IMR-90 (cell line): Measurements from ENCODE around the gene TM4SF20. TPM values are rescaled to one million over a fixed set of nuclear protein-coding genes. Genes with fewer than 3 reads are reported as not detected.

ENCODE experiments used
- ATAC-seq: fragments of 200-7000 bp; cut with Tn5 transposase; 2 replicates; pipeline ENCODE4 v1.9.1; 2020; ENCODE audit warnings: low read depth, mild to moderate bottlenecking, moderate library complexity
- BruUV-seq: library from RNA; stranded (reverse); fragments of 400-500 nt; replicated peaks from 2 replicates; lab custom pipeline; 2021; lab: Mats Ljungman, UMichigan
- CTCF ChIA-PET: fragments of 300-600 bp; formaldehyde crosslinking; extraction: SDS; loops from one replicate; lab custom pipeline; 2021; ENCODE audit warnings: antibody characterized with exemption; lab: Yijun Ruan, JAX
- POLR2A ChIA-PET: fragments of 300-600 bp; sonication (Branson Sonifier 250); formaldehyde crosslinking; loops from one replicate; lab custom pipeline; 2022; ENCODE audit warnings: antibody characterized with exemption; ENCODE audit not compliant: unreplicated experiment; lab: Charles Lee
- DNase-seq: peaks from one replicate; pipeline ENCODE4 v3.0.0; 2013
- H2AFZ ChIP-seq: replicated peaks from 2 replicates; pipeline ENCODE3; 2013; ENCODE audit warnings: low read length, mild to moderate bottlenecking; ENCODE audit not compliant: poor library complexity
- H2AK5ac ChIP-seq: 2 replicates; pipeline ENCODE4 v1.6.1; 2013; ENCODE audit warnings: low read depth, low read length, inconsistent platforms
- H2AK9ac ChIP-seq: replicated peaks from 2 replicates; pipeline ENCODE3; 2013; ENCODE audit warnings: mild to moderate bottlenecking, low read depth, low read length, moderate library complexity; ENCODE audit not compliant: poor library complexity
- H2BK120ac ChIP-seq: 2 replicates; pipeline ENCODE4 v1.6.1; 2013; ENCODE audit warnings: low read depth, low read length, inconsistent platforms
- H2BK15ac ChIP-seq: 3 replicates; pipeline ENCODE4 v1.6.1; 2013; ENCODE audit warnings: low read depth, low read length, inconsistent platforms
- H2BK20ac ChIP-seq: 2 replicates; pipeline ENCODE4 v1.6.1; 2013; ENCODE audit warnings: low read depth, mild to moderate bottlenecking, inconsistent platforms, low read length, moderate library complexity
- H2BK5ac ChIP-seq: 2 replicates; pipeline ENCODE4 v1.6.1; 2013; ENCODE audit warnings: mild to moderate bottlenecking, low read depth, low read length, inconsistent platforms; ENCODE audit not compliant: poor library complexity, severe bottlenecking
- H3K14ac ChIP-seq: replicated peaks from 2 replicates; pipeline ENCODE4 v1.6.1; 2013; ENCODE audit warnings: low read depth, low read length, inconsistent platforms
- H3K18ac ChIP-seq: 2 replicates; pipeline ENCODE4 v1.6.1; 2013; ENCODE audit warnings: low read depth, low read length, control low read depth
- H3K23ac ChIP-seq: 2 replicates; pipeline ENCODE4 v1.6.1; 2013; ENCODE audit warnings: low read depth, low read length, inconsistent platforms
- H3K27ac ChIP-seq: 2 replicates; pipeline ENCODE4 v1.5.1; 2013; ENCODE audit warnings: mild to moderate bottlenecking, control low read depth, low read length; ENCODE audit not compliant: insufficient read depth
- H3K27me3 ChIP-seq: 2 replicates; pipeline ENCODE4 v1.6.1; 2013; ENCODE audit warnings: low read length; ENCODE audit not compliant: control insufficient read depth, insufficient read depth
- H3K36me3 ChIP-seq: 2 replicates; pipeline ENCODE4 v1.6.1; 2013; ENCODE audit warnings: low read length, mixed read lengths; ENCODE audit not compliant: control insufficient read depth, insufficient read depth
- H3K4ac ChIP-seq: 2 replicates; pipeline ENCODE4 v1.6.1; 2013; ENCODE audit warnings: low read depth, low read length, inconsistent platforms
- H3K4me1 ChIP-seq: 2 replicates; pipeline ENCODE4 v1.6.1; 2013; ENCODE audit warnings: low read length, mixed read lengths; ENCODE audit not compliant: control insufficient read depth, insufficient read depth
- H3K4me2 ChIP-seq: 2 replicates; pipeline ENCODE4 v1.6.1; 2013; ENCODE audit warnings: low read depth, mild to moderate bottlenecking, control low read depth, low read length, moderate library complexity
- H3K4me3 ChIP-seq: 2 replicates; pipeline ENCODE4 v1.5.1; 2013; ENCODE audit warnings: low read depth, mild to moderate bottlenecking, control low read depth, low read length, moderate library complexity; ENCODE audit not compliant: insufficient read depth
- H3K56ac ChIP-seq: 2 replicates; pipeline ENCODE4 v1.6.1; 2013; ENCODE audit warnings: low read length, inconsistent platforms; ENCODE audit not compliant: insufficient read depth; ENCODE audit errors: extremely low read depth
- H3K79me1 ChIP-seq, 2 experiments: 2 replicates each; pipeline ENCODE4 v1.6.1; 2013; ENCODE audit warnings: low read length in 2 of 2, inconsistent platforms in 1 of 2, low read depth in 1 of 2
- H3K9ac ChIP-seq: 2 replicates; pipeline ENCODE4 v1.6.1; 2013; ENCODE audit warnings: low read depth, low read length, control low read depth
- H3K9me1 ChIP-seq: 2 replicates; pipeline ENCODE4 v1.6.1; 2013; ENCODE audit warnings: low read length, inconsistent platforms; ENCODE audit not compliant: insufficient read depth
- H3K9me3 ChIP-seq: 2 replicates; pipeline ENCODE4 v1.6.1; 2013; ENCODE audit warnings: low read length; ENCODE audit not compliant: control insufficient read depth, insufficient read depth
- H4K20me1 ChIP-seq: 2 replicates; pipeline ENCODE4 v1.6.1; 2013; ENCODE audit warnings: low read length, inconsistent platforms; ENCODE audit not compliant: insufficient read depth
- H4K5ac ChIP-seq: 2 replicates; pipeline ENCODE4 v1.6.1; 2013; ENCODE audit warnings: mild to moderate bottlenecking, low read depth, low read length, control low read depth
- H4K8ac ChIP-seq, 2 experiments: 2 replicates each; pipeline ENCODE4 v1.6.1; 2013; ENCODE audit warnings: low read depth in 2 of 2, low read length in 2 of 2, control low read depth in 1 of 2, inconsistent platforms in 1 of 2
- H4K91ac ChIP-seq: 2 replicates; pipeline ENCODE4 v1.6.1; 2013; ENCODE audit warnings: low read depth, low read length, inconsistent platforms; ENCODE audit not compliant: insufficient read depth
- BHLHE40 ChIP-seq: fragments of 150-350 bp; IDR thresholded peaks from 2 replicates; pipeline ENCODE4 v1.6.1; 2016; ENCODE audit warnings: mild to moderate bottlenecking, low read depth, low read length
- CEBPB ChIP-seq: IDR thresholded peaks from 2 replicates; pipeline ENCODE4 v1.6.1; 2012; ENCODE audit warnings: low read depth, low read length, improper control_type of control experiment
- CHD1 ChIP-seq: IDR thresholded peaks from 2 replicates; pipeline ENCODE4 v1.6.1; 2012; ENCODE audit warnings: low read depth, low read length, improper control_type of control experiment
- CTCF ChIP-seq: conservative IDR thresholded peaks from 2 replicates; pipeline ENCODE4 v1.5.1; 2012; ENCODE audit warnings: mild to moderate bottlenecking, low read depth, low read length, improper control_type of control experiment
- ELK1 ChIP-seq: fragments of 150-350 bp; IDR thresholded peaks from 2 replicates; pipeline ENCODE4 v1.6.1; 2016; ENCODE audit warnings: low read depth, mild to moderate bottlenecking, low read length, moderate library complexity, borderline replicate concordance
- FOS ChIP-seq: fragments of 150-350 bp; IDR thresholded peaks from 2 replicates; pipeline ENCODE4 v1.6.1; 2016; ENCODE audit warnings: low read depth, low read length
- MAFK ChIP-seq: IDR thresholded peaks from 2 replicates; pipeline ENCODE4 v1.6.1; 2012; ENCODE audit warnings: low read depth, low read length, improper control_type of control experiment
- MAZ ChIP-seq: IDR thresholded peaks from 2 replicates; pipeline ENCODE4 v1.6.1; 2012; ENCODE audit warnings: low read depth, mild to moderate bottlenecking, low read length, improper control_type of control experiment, moderate library complexity, borderline replicate concordance
- MXI1 ChIP-seq: IDR thresholded peaks from 2 replicates; pipeline ENCODE4 v1.6.1; 2012; ENCODE audit warnings: low read depth, mild to moderate bottlenecking, low read length, moderate library complexity, borderline replicate concordance
- NFE2L2 ChIP-seq: fragments of 150-350 bp; IDR thresholded peaks from 2 replicates; pipeline ENCODE4 v1.6.1; 2016; ENCODE audit warnings: low read depth, mild to moderate bottlenecking, low read length
- POLR2A ChIP-seq: IDR thresholded peaks from 2 replicates; pipeline ENCODE4 v1.6.1; 2012; ENCODE audit warnings: mild to moderate bottlenecking, low read depth, low read length
- RAD21 ChIP-seq: IDR thresholded peaks from 2 replicates; pipeline ENCODE4 v1.6.1; 2012; ENCODE audit warnings: low read length, improper control_type of control experiment
- RCOR1 ChIP-seq: IDR thresholded peaks from 2 replicates; pipeline ENCODE4 v1.6.1; 2012; ENCODE audit warnings: mild to moderate bottlenecking, low read length, improper control_type of control experiment; ENCODE audit not compliant: insufficient replicate concordance
- RFX5 ChIP-seq: IDR thresholded peaks from 2 replicates; pipeline ENCODE4 v1.8.0; 2012; ENCODE audit warnings: low read depth, mild to moderate bottlenecking, low read length, moderate library complexity
- SMC3 ChIP-seq: fragments of 150-350 bp; IDR thresholded peaks from 2 replicates; pipeline ENCODE4 v1.6.1; 2016; ENCODE audit warnings: low read depth, mild to moderate bottlenecking, antibody characterized with exemption, low read length, moderate library complexity
- USF2 ChIP-seq: fragments of 150-350 bp; IDR thresholded peaks from 2 replicates; pipeline ENCODE4 v1.6.1; 2017; ENCODE audit warnings: mild to moderate bottlenecking, antibody characterized with exemption, low read length, low read depth
- WGBS, 2 experiments: methylation state at CpG; one replicate each; pipeline versions ENCODE4 v1.1.5 to v1.1.7; 2013; ENCODE audit warnings: missing lambda C conversion rate in 2 of 2; ENCODE audit not compliant: insufficient read length in 1 of 2; ENCODE audit errors: extremely low coverage in 2 of 2; 5-methylcytosine and 5-hydroxymethylcytosine counted together
- dilution Hi-C: fragments of 300-500 bp; cut with HindIII; formaldehyde crosslinking; loops from one replicate; pipeline ENCODE4 v1.14.3; 2018; ENCODE audit warnings: low sequenced_read_pairs; ENCODE audit not compliant: unreplicated experiment
- in situ Hi-C: fragments of 300-500 bp; cut with MboI; formaldehyde crosslinking; loops from 3 replicates; pipeline ENCODE4 v1.14.3; 2019; ENCODE audit warnings: low sequenced_read_pairs, inconsistent platforms, mixed read lengths
- intact Hi-C: fragments of 100-400 bp; cut with micrococcal nuclease; formaldehyde crosslinking; loops from 2 replicates; pipeline ENCODE4 v1.10.0; 2022
- polyA plus RNA-seq, 3 experiments: library from polyadenylated mRNA; depleted of rRNA; stranded (reverse); fragments of >200 nt; gene quantifications; 2 replicates each; pipeline ENCODE4 v1.2.3, GENCODE V29; 2012; ENCODE audit warnings: low replicate concordance in 1 of 3
- total RNA-seq: library from RNA; depleted of rRNA; stranded (reverse); fragments of >200 nt; gene quantifications from 2 replicates; pipeline ENCODE4 v1.2.3, GENCODE V29; 2012

Gene TM4SF20
- total and polyA plus RNA-seq, 2 of the 4 experiments (the other 2 are of a cell fraction) = under 0.01 to 0.03 TPM

- Histone ChIP-seq H3K18ac (no peak overlapping the region), H3K4ac (no peak overlapping the region), H3K23ac (no peak overlapping the region), H3K9me3 (no peaks in the 10 kb centered on the region), H4K91ac (no peak overlapping the region), H4K5ac (no peak overlapping the region), H2AFZ (no peak overlapping the region), H3K4me3 (no peak overlapping the region), H3K9me1 (no peaks in the 10 kb centered on the region; the same call in 1 of the 2 replicates), H2BK20ac (no peak overlapping the region), H3K4me1 (peaks cover 2% of the 10 kb centered on the region; the same call in 1 of the 2 replicates), H2BK120ac (no peak overlapping the region), H3K27me3 (no peaks in the 10 kb centered on the region), H3K56ac (no peak overlapping the region), H4K20me1 (no peaks in the 10 kb centered on the region), H3K9ac (no peak overlapping the region), H2BK15ac (no peak overlapping the region), H4K8ac (no peak overlapping the region), H3K36me3 (peaks cover 18% of the 10 kb centered on the region), H2AK9ac (no peak overlapping the region), H2BK5ac (no peak overlapping the region), H3K79me1 (no peaks in the 10 kb centered on the region), H2AK5ac (no peak overlapping the region), H3K14ac (no peak overlapping the region), H3K27ac (no peak overlapping the region), H3K4me2 (no peak overlapping the region)
- DNase-seq = no peak
- CTCF ChIA-PET = no interaction called here
- WGBS, 2 experiments = 94% methylated on average over 2 of the region's 5 CpGs; no CpG with 5 or more reads in 1 of the 2 experiments
- POLR2A ChIA-PET = no interaction called here
- TF ChIP-seq SMC3 = no peak
- no peak for TF ChIP-seq POLR2A
- no peak for TF ChIP-seq RCOR1
- TF ChIP-seq MAFK = no peak
- TF ChIP-seq CTCF = no peak
- TF ChIP-seq CHD1 = no peak
- TF ChIP-seq BHLHE40 = no peak
- no peak for TF ChIP-seq CEBPB
- TF ChIP-seq FOS = no peak
- no peak for TF ChIP-seq RAD21
- TF ChIP-seq MAZ = no peak
- TF ChIP-seq ELK1 = no peak
- TF ChIP-seq MXI1 = no peak
- no peak for TF ChIP-seq RFX5
- no peak for TF ChIP-seq NFE2L2
- TF ChIP-seq USF2 = no peak
- in situ Hi-C loops = no loop called here
- BruUV-seq = no TSS peak
- ATAC-seq = no peak
- dilution Hi-C loops = no loop called here
- intact Hi-C loops = no loop called here
Measured at GRCh38 chr2:227360351-227360750, 18.8 kb downstream of the TM4SF20 start.
